BJ (cell line): Measurements from ENCODE around the gene C10orf90. TPM values are rescaled to one million over a fixed set of nuclear protein-coding genes. Genes with fewer than 3 reads are reported as not detected.

Experiments
- CTCF ChIA-PET: fragments of 350-600 bp; formaldehyde crosslinking; extraction: SDS; loops from one replicate; lab custom pipeline; 2021; ENCODE audit warnings: antibody characterized with exemption, inconsistent platforms; lab: Yijun Ruan, JAX
- POLR2A ChIA-PET: fragments of 300-600 bp; sonication (Branson Sonifier 250); formaldehyde crosslinking; extraction: SDS; loops from one replicate; lab custom pipeline; 2021; ENCODE audit warnings: antibody characterized with exemption; lab: Charles Lee
- DNase-seq: peaks from one replicate; pipeline ENCODE4 v3.0.0-alpha.2; 2011; ENCODE audit warnings: low read depth
- H3K27me3 ChIP-seq: 2 replicates; pipeline ENCODE4 v1.6.0; 2011; ENCODE audit warnings: low read length; ENCODE audit not compliant: control insufficient read depth, insufficient read depth
- H3K36me3 ChIP-seq: 2 replicates; pipeline ENCODE4 v1.5.1; 2011; ENCODE audit warnings: low read length; ENCODE audit not compliant: control insufficient read depth, insufficient read depth
- H3K4me3 ChIP-seq: 2 replicates; pipeline ENCODE4 v1.5.1; 2011; ENCODE audit warnings: low read depth, mild to moderate bottlenecking, control low read depth, low read length
- CTCF ChIP-seq: IDR thresholded peaks from 2 replicates; pipeline ENCODE4 v1.5.1; 2011; ENCODE audit warnings: low read depth, mild to moderate bottlenecking, control low read depth, inconsistent platforms, low read length, moderate library complexity; ENCODE audit not compliant: insufficient read depth
- polyA plus RNA-seq: library from polyadenylated mRNA; depleted of rRNA; stranded (reverse); fragments of >200 nt; gene quantifications from 2 replicates; pipeline ENCODE4 v1.2.3, GENCODE V29; 2011

Gene C10orf90
- polyA plus RNA-seq, 1 experiment, result not detected

DNA sequence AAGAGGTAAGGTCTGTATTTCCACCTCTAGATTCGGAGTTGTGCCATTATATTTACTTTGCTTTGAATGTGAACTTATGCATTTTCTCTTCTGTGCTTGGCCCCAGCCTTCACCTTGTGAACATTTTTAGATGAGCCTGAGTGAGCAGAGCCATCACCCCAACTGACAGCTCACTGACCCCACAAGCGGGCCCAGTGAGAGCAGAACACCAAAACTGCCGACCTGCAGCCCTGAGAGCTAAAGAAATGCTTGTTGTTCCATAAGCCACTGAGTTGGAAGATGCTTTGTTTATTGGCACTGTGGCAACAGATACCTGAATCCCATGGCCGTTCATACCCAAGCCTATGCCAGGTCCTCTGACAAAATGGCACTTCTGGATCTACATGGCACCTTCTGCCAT is 37.8 kb downstream of the C10orf90 start:
- DNase-seq, result no peak
- no peak overlapping the region for H3K4me3 ChIP-seq
- ChIA-PET CTCF (no interaction called here), POLR2A (no interaction called here)
- no peaks in the 10 kb centered on the region for H3K36me3 ChIP-seq
- no peak for TF ChIP-seq CTCF
- H3K27me3 ChIP-seq, result peaks cover 5% of the 10 kb centered on the region; the same call in 1 of the 2 replicates

- ChIA-PET POLR2A (no interaction called here), CTCF (no interaction called here)
- TF ChIP-seq CTCF, result no peak
- Histone ChIP-seq H3K36me3 (no peaks in the 10 kb centered on the region), H3K27me3 (peaks cover 5% of the 10 kb centered on the region; the same call in 1 of the 2 replicates), H3K4me3 (no peak overlapping the region)
- DNase-seq, result no peak
These were observed 40.4 kb downstream of the C10orf90 start for GRCh38 chr10:126629925-126630624.

DNA sequence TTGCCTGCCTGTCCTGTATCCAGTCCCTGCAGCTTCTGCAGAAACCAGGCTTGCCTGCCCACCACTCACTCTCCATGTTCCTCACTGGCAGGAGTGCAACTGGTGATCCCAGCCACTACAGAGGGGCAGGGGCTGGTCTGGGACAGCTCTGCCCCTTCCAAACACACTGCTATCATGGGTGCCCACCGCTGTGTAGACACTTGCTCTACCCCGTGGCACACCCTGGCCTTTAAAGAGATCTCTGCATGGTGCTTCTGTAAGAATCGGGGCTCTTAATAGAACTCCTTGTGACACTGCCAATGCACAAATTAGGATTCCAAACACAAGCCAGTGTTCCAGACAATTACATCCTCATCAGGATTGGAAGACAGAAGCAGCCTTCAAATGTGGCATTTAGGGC is 41.7 kb downstream of the C10orf90 start:
- no peaks in the 10 kb centered on the region for H3K36me3 ChIP-seq
- peaks cover 5% of the 10 kb centered on the region; the same call in 1 of the 2 replicates for H3K27me3 ChIP-seq
- H3K4me3 ChIP-seq, result no peak overlapping the region
- no peak for TF ChIP-seq CTCF
- POLR2A ChIA-PET, result no interaction called here
- CTCF ChIA-PET, result no interaction called here
- no peak for DNase-seq

GRCh38 chr10:126621846-126622245 is 48.6 kb downstream of the C10orf90 start:
- CTCF ChIA-PET, result no interaction called here
- no peak for TF ChIP-seq CTCF

DNA sequence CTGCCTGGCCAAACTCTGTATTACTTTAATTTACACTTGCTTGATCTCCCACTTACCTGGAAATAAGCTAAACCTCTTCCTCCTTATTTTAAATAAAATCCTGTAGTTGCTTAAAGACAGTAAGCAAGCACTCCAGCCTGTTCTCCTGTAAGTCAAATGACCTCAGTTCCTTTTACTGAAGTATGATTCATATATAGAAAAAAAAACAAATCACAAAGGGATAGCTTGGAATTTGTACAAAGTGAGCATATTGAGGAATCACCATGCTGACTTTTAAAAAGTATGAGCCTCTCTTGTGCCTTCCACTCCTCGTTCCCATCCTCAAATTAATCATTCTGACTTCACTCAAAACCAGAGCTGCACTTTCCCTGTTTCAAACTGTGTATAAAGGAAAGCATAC is 52.0 kb downstream of the C10orf90 start:
- no peak for TF ChIP-seq CTCF
- Histone ChIP-seq H3K4me3 (no peak overlapping the region), H3K36me3 (no peaks in the 10 kb centered on the region), H3K27me3 (no peaks in the 10 kb centered on the region)
- CTCF ChIA-PET, result no interaction called here
- DNase-seq, result no peak
- POLR2A ChIA-PET, result no interaction called here

More at GRCh38 chr10:126621846-126622245, 48.6 kb downstream of the C10orf90 start:
- POLR2A ChIA-PET, result no interaction called here
- Histone ChIP-seq H3K36me3 (no peaks in the 10 kb centered on the region), H3K27me3 (no peaks in the 10 kb centered on the region), H3K4me3 (no peak overlapping the region)
- no peak for DNase-seq
